ENCODE data around the gene KIAA1755.

The KIAA1755 gene

GRCh38 chr20:38231531-38232121, 28.9 kb downstream of the KIAA1755 start:
- no peak for DNase-seq

DNA sequence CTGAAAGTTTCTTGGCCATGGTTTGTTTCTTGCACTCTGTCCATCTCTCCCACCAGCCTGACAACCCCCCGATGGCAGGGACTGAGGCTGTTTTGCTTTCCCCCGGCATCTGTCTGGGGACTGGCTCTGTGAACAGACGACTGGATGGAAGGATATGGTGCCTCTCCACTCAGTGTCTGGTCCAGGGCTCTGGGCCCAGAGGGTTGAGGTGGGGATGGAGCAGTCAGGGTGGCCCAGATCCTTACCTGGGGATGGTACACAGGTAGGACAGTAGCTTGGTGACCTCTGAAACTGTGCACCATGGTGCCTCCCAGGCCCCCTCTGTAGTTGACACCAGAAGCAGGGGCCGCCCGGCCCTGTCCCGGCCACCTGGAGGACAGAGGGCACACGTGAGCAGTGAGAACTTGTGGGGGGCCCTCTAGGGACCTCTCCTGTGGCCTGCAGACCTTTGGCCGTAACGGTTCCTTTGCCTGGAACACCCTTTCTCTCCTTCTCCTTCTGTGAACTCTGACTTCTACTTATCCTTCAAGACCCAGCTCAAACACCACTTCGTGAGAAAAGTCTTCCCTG, 29.5 kb downstream of the KIAA1755 start:
- no peak for DNase-seq

- DNase-seq = no peak
Observed at GRCh38 chr20:38230253-38230551, 30.3 kb downstream of the KIAA1755 start.

GRCh38 chr20:38229376-38230252, 30.9 kb downstream of the KIAA1755 start:
- DNase-seq = no peak

DNA sequence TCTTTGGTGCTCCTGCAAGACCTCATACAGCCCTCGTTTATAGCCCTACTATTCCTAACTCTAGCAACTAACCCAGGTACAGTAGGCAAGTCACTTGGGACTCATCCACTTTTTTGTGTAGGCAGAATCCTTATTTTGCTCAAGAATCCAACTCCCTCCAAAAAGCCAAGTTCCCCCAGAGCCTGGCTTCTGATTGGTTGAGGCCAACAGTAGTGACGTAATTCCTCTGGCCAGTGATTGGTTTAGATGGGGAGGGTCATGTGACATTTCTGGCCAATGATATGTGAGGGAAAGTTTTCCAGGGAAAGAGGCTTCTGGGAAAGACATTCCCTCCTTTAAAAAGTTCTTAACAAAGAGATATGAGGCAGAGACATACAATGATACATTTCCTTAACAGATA, 32.1 kb downstream of the KIAA1755 start:
- no peak for DNase-seq

- no peak for DNase-seq
Observed at GRCh38 chr20:38227420-38228360, 32.8 kb downstream of the KIAA1755 start.

- no peak for DNase-seq
Observed at GRCh38 chr20:38226553-38226952, 34.0 kb downstream of the KIAA1755 start.

DNA sequence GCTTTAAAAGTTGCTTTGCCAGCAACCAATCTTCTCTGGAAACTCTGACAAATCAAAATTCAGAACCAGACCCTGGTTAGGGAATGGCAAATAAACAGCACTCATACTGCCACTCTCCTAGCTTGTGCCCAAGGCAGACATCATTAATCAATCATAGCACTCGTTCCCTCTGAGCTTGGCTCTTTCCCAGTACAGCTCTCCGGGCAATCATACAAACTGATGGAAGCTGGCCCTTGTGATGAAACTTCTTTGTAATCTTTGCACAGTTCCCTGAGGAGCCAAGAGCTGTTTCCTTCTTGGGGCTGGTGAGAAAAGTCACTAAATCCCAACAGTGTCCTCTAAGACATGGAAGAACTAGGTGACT, 34.7 kb downstream of the KIAA1755 start:
- no peak for DNase-seq

GRCh38 chr20:38225240-38225899, 35.2 kb downstream of the KIAA1755 start:
- no peak for DNase-seq

DNA sequence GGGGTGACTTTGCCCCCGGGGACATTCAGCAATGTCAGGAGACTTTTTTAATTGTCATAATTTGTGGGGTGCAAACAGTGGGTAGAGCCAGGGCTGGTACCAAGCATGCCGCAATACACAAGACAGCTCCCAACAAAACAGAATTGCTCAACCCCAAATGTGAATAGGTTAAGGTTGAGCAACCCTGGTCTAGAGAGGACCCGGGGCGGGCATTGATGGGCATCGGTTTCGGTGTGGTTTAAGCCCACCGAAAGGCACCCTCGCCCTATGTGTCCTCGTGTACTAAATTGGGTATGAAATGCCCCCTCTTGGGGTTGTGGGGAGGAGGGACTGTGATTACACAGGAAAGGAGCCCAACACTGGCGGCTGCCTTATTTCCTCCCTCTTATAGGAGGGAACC, 36.0 kb downstream of the KIAA1755 start:
- no peak for DNase-seq

GRCh38 chr20:38223743-38224100, 36.8 kb downstream of the KIAA1755 start:
- no peak for DNase-seq

DNA sequence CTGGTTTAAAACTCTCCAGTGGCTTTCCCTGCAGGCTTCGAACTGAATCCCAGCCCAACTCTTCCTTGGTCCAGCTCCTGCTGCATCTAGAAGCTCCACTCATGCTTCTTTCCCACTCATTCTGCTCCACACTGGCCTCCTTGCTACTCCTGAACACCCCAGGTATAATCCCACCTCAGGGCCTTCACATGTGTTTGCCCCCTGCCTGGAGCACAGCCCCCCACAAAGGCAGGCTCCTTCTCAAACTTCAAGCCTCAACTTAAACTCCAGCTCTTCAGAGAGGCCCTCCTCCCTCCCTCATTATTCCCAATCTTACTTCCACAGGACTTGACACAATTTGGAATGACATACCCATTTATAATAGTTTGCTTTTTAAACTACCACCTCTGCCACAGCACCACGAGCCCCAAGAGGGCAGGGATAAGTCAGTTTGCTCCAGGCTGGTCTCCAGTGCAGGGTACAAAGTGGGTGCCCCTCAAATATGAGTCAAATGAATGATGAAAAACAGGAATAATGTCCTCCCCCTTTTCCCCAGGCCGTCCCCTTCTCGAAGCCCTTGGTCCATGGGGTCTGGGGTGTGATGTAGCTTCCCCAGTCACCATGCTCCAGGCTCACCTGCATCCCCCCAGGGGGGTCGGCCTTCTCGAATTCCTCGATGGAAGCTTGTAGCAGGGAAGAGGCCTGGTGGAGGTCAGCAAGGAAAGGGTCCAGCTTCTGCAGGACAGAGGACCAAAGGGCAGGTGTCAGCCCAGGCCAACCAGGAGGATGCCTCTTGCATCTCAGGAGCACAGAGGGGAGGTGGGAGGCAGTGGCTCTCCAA, 37.4 kb downstream of the KIAA1755 start:
- no peak for DNase-seq

- DNase-seq = peak in 1 of 2 experiments; percentile 24
Observed at GRCh38 chr20:38222231-38222922, 38.2 kb downstream of the KIAA1755 start.

DNA sequence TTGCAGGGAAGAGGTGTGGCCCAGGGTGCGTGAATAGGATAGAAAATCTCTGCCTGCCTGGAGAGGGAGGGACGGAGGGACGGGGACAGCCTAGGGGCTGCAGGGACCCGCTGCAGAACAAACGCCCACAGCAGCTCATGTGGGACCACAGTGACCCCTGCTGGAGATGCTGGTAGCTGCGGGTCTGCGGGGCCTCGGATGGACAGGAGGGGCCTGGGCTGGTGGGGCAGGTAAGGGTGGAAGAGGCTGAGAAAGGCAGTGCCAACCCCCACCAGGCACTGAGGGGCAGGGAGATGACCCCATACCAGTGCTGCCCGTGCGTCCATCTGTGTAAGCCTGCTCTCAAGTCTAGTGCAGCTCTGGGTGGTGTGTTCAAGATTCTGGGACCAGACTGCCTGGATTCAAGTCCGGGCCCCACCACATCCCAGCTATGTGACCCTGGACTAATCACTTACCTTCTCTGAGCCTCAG, 39.4 kb downstream of the KIAA1755 start:
- DNase-seq = peak; percentile 21 to 40

DNA sequence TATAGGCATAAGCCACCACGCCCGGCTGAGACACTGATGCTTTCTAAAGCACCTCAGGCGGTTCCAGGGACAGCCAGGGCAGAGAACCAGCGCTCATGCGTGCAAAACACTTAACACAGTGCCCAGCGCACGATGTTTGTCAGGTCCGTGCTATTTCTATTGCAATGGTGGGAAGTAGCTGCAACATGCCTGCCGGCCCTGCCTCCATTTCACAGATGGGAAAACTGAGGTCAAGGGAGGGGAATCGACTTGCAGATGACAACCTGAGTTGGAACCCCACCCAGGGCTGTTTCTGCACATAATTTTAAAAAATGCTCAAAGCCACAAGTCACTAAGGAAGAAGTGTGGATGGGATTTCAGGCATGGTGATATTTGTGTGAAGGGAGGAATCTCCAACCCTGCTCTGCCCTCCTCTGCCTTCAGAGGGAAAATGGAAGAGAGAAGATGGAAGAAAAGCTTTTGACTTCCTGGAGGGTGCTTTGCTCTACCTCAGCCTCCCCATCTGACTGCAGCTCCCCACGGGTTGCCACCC, 39.9 kb downstream of the KIAA1755 start:
- no peak for DNase-seq

GRCh38 chr20:38219006-38219950, 41.3 kb downstream of the KIAA1755 start:
- no peak for DNase-seq

- DNase-seq = no peak
Observed at GRCh38 chr20:38218566-38218885, 42.0 kb downstream of the KIAA1755 start.

DNA sequence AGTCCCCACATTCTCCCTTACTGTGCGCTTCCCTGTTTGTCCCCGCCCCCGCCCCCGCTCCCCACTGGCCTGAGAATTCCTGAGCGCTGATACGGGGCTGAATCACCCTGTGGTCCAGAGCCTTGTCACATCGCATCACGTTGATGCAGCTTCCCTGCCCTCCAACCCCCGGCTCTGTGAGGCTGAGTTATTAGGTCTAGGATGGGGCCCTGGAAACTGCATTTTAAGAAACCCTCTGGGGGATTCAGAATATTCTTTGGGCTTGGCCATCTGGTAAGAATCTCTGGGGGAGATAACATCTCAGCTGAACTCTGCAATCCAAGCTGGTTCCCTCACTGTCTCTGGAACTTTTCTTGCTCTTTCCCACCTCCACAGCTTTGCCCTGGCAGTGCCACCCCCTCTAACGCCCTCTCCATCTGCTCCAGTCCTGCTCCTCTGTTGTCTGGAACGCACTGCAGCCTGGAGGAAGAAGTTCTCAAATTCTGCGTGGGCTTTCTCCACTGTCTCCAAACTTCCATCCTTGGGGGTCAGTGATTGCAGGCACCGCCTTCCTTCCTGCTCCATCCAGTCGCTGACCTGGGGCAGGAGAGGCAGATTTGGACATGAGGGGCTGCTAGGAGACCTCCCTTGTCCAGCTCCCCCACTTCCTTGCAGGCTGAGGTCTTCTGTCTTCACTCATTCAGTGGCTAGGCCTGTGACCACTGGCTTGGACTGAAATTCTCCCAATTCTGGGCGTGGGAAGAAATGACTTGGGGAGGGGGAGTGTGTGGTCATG, 42.6 kb downstream of the KIAA1755 start:
- no peak for DNase-seq

Data from SHP77 (cell line).